SK-N-SH treated with all-trans-retinoic acid at 6 μM for 48 hours (cell line): ENCODE measurements around the gene SEC62.

Experiments used
- ARNTL ChIP-seq: fragments of 450-650 bp; formaldehyde crosslinking; IDR thresholded peaks from 2 replicates; pipeline ENCODE4 v1.5.0; 2020; ENCODE audit warnings: low read depth, mild to moderate bottlenecking, moderate library complexity, borderline replicate concordance
- CREB5 ChIP-seq: fragments of 250-450 bp; sonication (Bioruptor Pico); IDR thresholded peaks from 2 replicates; pipeline ENCODE4 v1.5.1; 2020; ENCODE audit warnings: low read depth, mild to moderate bottlenecking, moderate library complexity
- CSDC2 ChIP-seq: fragments of 250-450 bp; sonication (Bioruptor Pico); IDR thresholded peaks from 2 replicates; pipeline ENCODE4 v1.5.0; 2020; ENCODE audit warnings: mild to moderate bottlenecking, moderate library complexity
- GLIS3 ChIP-seq: fragments of 250-450 bp; sonication (Bioruptor Pico); IDR thresholded peaks from 2 replicates; pipeline ENCODE4 v1.5.0; 2020; ENCODE audit warnings: mild to moderate bottlenecking, moderate library complexity
- ISL1 ChIP-seq: fragments of 250-450 bp; sonication (Bioruptor Pico); IDR thresholded peaks from 2 replicates; pipeline ENCODE4 v2.1.2; 2022; ENCODE audit warnings: mild to moderate bottlenecking, moderate library complexity
- PATZ1 ChIP-seq: fragments of 250-450 bp; sonication (Bioruptor Pico); IDR thresholded peaks from 2 replicates; pipeline ENCODE4 v1.8.0; 2020; ENCODE audit warnings: mild to moderate bottlenecking, moderate library complexity, borderline replicate concordance
- RARB ChIP-seq: fragments of 250-450 bp; sonication (Bioruptor Pico); IDR thresholded peaks from 2 replicates; pipeline ENCODE4 v1.8.0; 2021; ENCODE audit warnings: mild to moderate bottlenecking, moderate library complexity
- ZFP30 ChIP-seq: fragments of 450-650 bp; formaldehyde crosslinking; IDR thresholded peaks from 2 replicates; pipeline ENCODE4 v1.5.0; 2022; ENCODE audit warnings: mild to moderate bottlenecking, moderate library complexity

- no peak for TF ChIP-seq ZFP30 (CRISPR knock-in tag)
- no peak for TF ChIP-seq ARNTL (CRISPR knock-in tag)
- no peak for TF ChIP-seq ISL1 (CRISPR knock-in tag)
- TF ChIP-seq RARB (CRISPR knock-in tag): no peak
- TF ChIP-seq GLIS3 (CRISPR knock-in tag): no peak
- TF ChIP-seq CREB5 (CRISPR knock-in tag): no peak
- TF ChIP-seq CSDC2 (CRISPR knock-in tag): no peak
- TF ChIP-seq PATZ1: no peak
Observed at GRCh38 chr3:169945313-169945712, 21.3 kb upstream of the SEC62 start.
